ENCODE results near the gene PLCB4.

The PLCB4 gene

GRCh38 chr20:9334866-9335265 is 266.0 kb downstream of the PLCB4 start:
- no peak for DNase-seq

GRCh38 chr20:9338101-9338500 is 269.2 kb downstream of the PLCB4 start:
- DNase-seq: no peak

GRCh38 chr20:9339708-9340107 is 270.8 kb downstream of the PLCB4 start:
- no peak for DNase-seq

- DNase-seq: no peak
Observed at GRCh38 chr20:9342651-9343050, 273.8 kb downstream of the PLCB4 start.

- DNase-seq: no peak
Observed at GRCh38 chr20:9344083-9344920, 275.4 kb downstream of the PLCB4 start.

GRCh38 chr20:9348316-9348715 is 279.4 kb downstream of the PLCB4 start:
- no peak for DNase-seq

GRCh38 chr20:9348747-9349146 is 279.9 kb downstream of the PLCB4 start:
- DNase-seq: no peak

- DNase-seq: no peak
Observed at GRCh38 chr20:9349249-9349648, 280.4 kb downstream of the PLCB4 start.

GRCh38 chr20:9352739-9353138 is 283.9 kb downstream of the PLCB4 start:
- no peak for DNase-seq

GRCh38 chr20:9353180-9353915 is 284.5 kb downstream of the PLCB4 start:
- no peak for DNase-seq

- DNase-seq: no peak
Observed at GRCh38 chr20:9353916-9354276, 285.0 kb downstream of the PLCB4 start.

- DNase-seq: no peak
Observed at GRCh38 chr20:9354579-9354978, 285.7 kb downstream of the PLCB4 start.

GRCh38 chr20:9358001-9358400 is 289.1 kb downstream of the PLCB4 start:
- DNase-seq: no peak

GRCh38 chr20:9359561-9360308 is 290.8 kb downstream of the PLCB4 start:
- DNase-seq: no peak

GRCh38 chr20:9360431-9360830 is 291.5 kb downstream of the PLCB4 start:
- no peak for DNase-seq

GRCh38 chr20:9363673-9364072 is 294.8 kb downstream of the PLCB4 start:
- DNase-seq: no peak

GRCh38 chr20:9367328-9367727 is 298.4 kb downstream of the PLCB4 start:
- no peak for DNase-seq

GRCh38 chr20:9367746-9368145 is 298.9 kb downstream of the PLCB4 start:
- DNase-seq: no peak

- no peak for DNase-seq
Observed at GRCh38 chr20:9368893-9369292, 300.0 kb downstream of the PLCB4 start.

GRCh38 chr20:9369557-9369956 is 300.7 kb downstream of the PLCB4 start:
- no peak for DNase-seq

GRCh38 chr20:9374072-9374471 is 305.2 kb downstream of the PLCB4 start:
- DNase-seq: no peak

- DNase-seq: no peak
Observed at GRCh38 chr20:9374480-9374879, 305.6 kb downstream of the PLCB4 start.

GRCh38 chr20:9375221-9375681 is 306.4 kb downstream of the PLCB4 start:
- DNase-seq: no peak

Measured in T-helper 9 cell (primary cell).